Lung (tissue), 12 donors: ENCODE data around the gene KIF2C. TPM values are rescaled to one million over a fixed set of nuclear protein-coding genes. Genes with fewer than 3 reads are reported as not detected.

Experiments
- ATAC-seq: fragments of 200-7000 bp; cut with Tn5 transposase; one replicate; pipeline ENCODE4 v1.9.1; 2020; ENCODE audit warnings: moderate number of reproducible peaks; ENCODE audit not compliant: insufficient read depth, low FRiP score
- DNase-seq, 3 donors: peaks; one replicate each; pipeline ENCODE4 v3.0.0-alpha.2; 2013 to 2017
- H3K27ac ChIP-seq, 2 donors: one replicate each; pipeline ENCODE4 v1.5.1; 2013; ENCODE audit warnings: mild to moderate bottlenecking in 2 of 2, moderate library complexity in 2 of 2, control low read depth in 1 of 2, inconsistent platforms in 1 of 2, low read depth in 1 of 2, low read length in 1 of 2
- H3K27me3 ChIP-seq, 3 donors: one replicate each; pipeline ENCODE4 v1.5.1; 2013; ENCODE audit warnings: low read length in 2 of 3; ENCODE audit not compliant: control insufficient read depth in 3 of 3, insufficient read depth in 3 of 3
- H3K36me3 ChIP-seq, 4 donors: one replicate each; pipeline ENCODE4 v1.5.1; 2013; ENCODE audit warnings: low read length in 4 of 4, mild to moderate bottlenecking in 1 of 4, moderate library complexity in 1 of 4; ENCODE audit not compliant: control insufficient read depth in 4 of 4, insufficient read depth in 4 of 4
- H3K4me1 ChIP-seq, 5 donors: one replicate each; pipeline ENCODE4 v1.5.1; 2013; ENCODE audit warnings: low read length in 5 of 5, mild to moderate bottlenecking in 2 of 5, moderate library complexity in 1 of 5; ENCODE audit not compliant: control insufficient read depth in 5 of 5, insufficient read depth in 5 of 5
- H3K4me3 ChIP-seq: one replicate; pipeline ENCODE4 v1.5.1; 2013; ENCODE audit warnings: mild to moderate bottlenecking, control low read depth, moderate library complexity
- H3K9ac ChIP-seq, 2 donors: one replicate each; pipeline ENCODE4 v1.5.1; 2013; ENCODE audit warnings: low read length in 2 of 2, control low read depth in 1 of 2; ENCODE audit not compliant: insufficient read depth in 1 of 2
- H3K9me3 ChIP-seq, 4 donors: one replicate each; pipeline ENCODE4 v1.5.1; 2013; ENCODE audit warnings: low read length in 3 of 4, mild to moderate bottlenecking in 1 of 4, moderate library complexity in 1 of 4; ENCODE audit not compliant: control insufficient read depth in 4 of 4, insufficient read depth in 3 of 4
- CTCF ChIP-seq: IDR thresholded peaks from 2 replicates; pipeline ENCODE4 v1.5.1; 2012; ENCODE audit warnings: mild to moderate bottlenecking; ENCODE audit errors: control extremely low read depth, extremely low read depth
- WGBS, 2 donors: extraction: QIAGEN DNeasy Blood & Tissue Kit; methylation state at CpG; one replicate each; pipeline ENCODE4 v1.1.7; 2013; 5-methylcytosine and 5-hydroxymethylcytosine counted together
- polyA plus RNA-seq, 2 donors: library from polyadenylated mRNA; stranded (reverse); fragments of 200-250 nt; gene quantifications; one replicate each; pipeline ENCODE4 v1.2.1, GENCODE V29; 2013
- total RNA-seq, 2 donors: library from RNA; depleted of rRNA in 1 of 2; stranded (reverse); fragments of >200 nt in 1 of 2; gene quantifications; one replicate each; pipeline ENCODE4 v1.2.1, GENCODE V29; 2014 to 2021
- donor health status: control.
- donor health status: control.
- donor health status: Bipolar disorder and iron deficiency.
- donor health status: healthy.
- donor health status: DM: yes; HTN: yes; CAD: no.

KIF2C gene
- total and polyA plus RNA-seq, 4 donors: 1.5 to 3.5 (median 2.1) TPM

GRCh38 chr1:44723064-44723463 is 16.6 kb upstream of the KIF2C start:
- Histone ChIP-seq H3K4me3 (no peak overlapping the region), H3K9ac (no peak overlapping the region), H3K4me1 (peaks cover 0 to 2% (median 1%) of the 10 kb centered on the region in 5 donors), H3K36me3 (no peaks in the 10 kb centered on the region), H3K9me3 (no peaks in the 10 kb centered on the region), H3K27me3 (no peaks in the 10 kb centered on the region), H3K27ac (no peak overlapping the region)
- 37 to 66% methylated on average over 9 of the region's 9 CpGs for WGBS, 2 donors
- ATAC-seq (no peak), DNase-seq (no peak)
- TF ChIP-seq CTCF: no peak

GRCh38 chr1:44723496-44724295 is 15.9 kb upstream of the KIF2C start:
- peaks cover 0 to 1% (median 0%) of the 10 kb centered on the region in 5 donors for H3K4me1 ChIP-seq
- no peaks in the 10 kb centered on the region for H3K9me3 ChIP-seq
- 40 to 69% methylated on average over 28 of the region's 28 CpGs for WGBS, 2 donors
- DNase-seq (no peak), ATAC-seq (no peak)
- no peak for TF ChIP-seq CTCF
- H3K9ac ChIP-seq: no peak overlapping the region
- no peak overlapping the region for H3K4me3 ChIP-seq
- no peak overlapping the region for H3K27ac ChIP-seq
- H3K27me3 ChIP-seq: no peaks in the 10 kb centered on the region
- H3K36me3 ChIP-seq: no peaks in the 10 kb centered on the region

- 82 to 84% methylated on average over 53 to 64 of the region's 64 CpGs for WGBS, 2 donors
- Histone ChIP-seq H3K36me3 (no peaks in the 10 kb centered on the region), H3K9ac (no peak overlapping the region), H3K9me3 (no peaks in the 10 kb centered on the region), H3K4me1 (peaks cover 0 to 1% (median 0%) of the 10 kb centered on the region in 5 donors), H3K27ac (no peak overlapping the region), H3K27me3 (no peaks in the 10 kb centered on the region), H3K4me3 (no peak overlapping the region)
- TF ChIP-seq CTCF: no peak
- no peak for DNase-seq
- no peak for ATAC-seq
These were observed 15.2 kb upstream of the KIF2C start for GRCh38 chr1:44724296-44724954.
